HG03064 (cell line): ENCODE data around the gene PHC2.
"Not testable (repeated sequence)": the region's sequence is repeated elsewhere in the genome, so short reads cannot be mapped to it uniquely, and the experiment has no call there.

Source experiments
- ATAC-seq: cut with Tn5 transposase; IDR thresholded peaks from one replicate; pipeline ENCODE4 v1.9.1; 2021; ENCODE audit warnings: low read depth; ENCODE audit not compliant: unreplicated experiment

Gene PHC2

GRCh38 chr1:33319949-33320618 is 110.8 kb downstream of the PHC2 start:
- ATAC-seq: no peak

- ATAC-seq: no peak
Measured at GRCh38 chr1:33319186-33319948, 111.5 kb downstream of the PHC2 start.

GRCh38 chr1:33317946-33318345 is 112.9 kb downstream of the PHC2 start:
- ATAC-seq: no peak

GRCh38 chr1:33317354-33317753 is 113.5 kb downstream of the PHC2 start:
- ATAC-seq: no peak

GRCh38 chr1:33316601-33317000 is 114.3 kb downstream of the PHC2 start:
- no peak for ATAC-seq

- ATAC-seq: no peak
Measured at GRCh38 chr1:33314416-33314815, 116.5 kb downstream of the PHC2 start.

- no peak for ATAC-seq
Measured at GRCh38 chr1:33312413-33312749, 118.5 kb downstream of the PHC2 start.

- no peak for ATAC-seq
Measured at GRCh38 chr1:33311706-33312412, 119.0 kb downstream of the PHC2 start.

GRCh38 chr1:33310702-33311101 is 120.2 kb downstream of the PHC2 start:
- ATAC-seq: no peak

GRCh38 chr1:33309351-33309750 is 121.5 kb downstream of the PHC2 start:
- ATAC-seq: not testable (repeated sequence)

GRCh38 chr1:33307494-33307864 is 123.4 kb downstream of the PHC2 start:
- ATAC-seq: no peak

GRCh38 chr1:33306653-33307493 is 124.0 kb downstream of the PHC2 start:
- ATAC-seq: no peak

GRCh38 chr1:33305816-33306652 is 124.9 kb downstream of the PHC2 start:
- no peak for ATAC-seq

GRCh38 chr1:33305016-33305415 is 125.9 kb downstream of the PHC2 start:
- ATAC-seq: no peak

- no peak for ATAC-seq
Measured at GRCh38 chr1:33302325-33302724, 128.6 kb downstream of the PHC2 start.

- no peak for ATAC-seq
Measured at GRCh38 chr1:33301273-33301984, 129.5 kb downstream of the PHC2 start.

GRCh38 chr1:33300673-33301072 is 130.2 kb downstream of the PHC2 start:
- no peak for ATAC-seq

GRCh38 chr1:33299461-33300155 is 131.3 kb downstream of the PHC2 start:
- ATAC-seq: no peak
